DMS 273 treated with DMSO at 0.1 percent for 48 hours (cell line): ENCODE measurements around the gene TENT5C.
"Not testable (repeated sequence)": the region's sequence is repeated elsewhere in the genome, so short reads cannot be mapped to it uniquely, and the experiment has no call there.

Experiments used
- DNase-seq: peaks from one replicate; lab custom pipeline; 2025; lab: John Stamatoyannopoulos, UW

TENT5C gene

GRCh38 chr1:117605774-117606648 lies at the start of gene TENT5C:
Gene TENT5C (plus strand): TSS chr1:117606048. CDS start chr1:117622869, 16,821 bp downstream.
- DNase-seq: peak; percentile 83

DNA sequence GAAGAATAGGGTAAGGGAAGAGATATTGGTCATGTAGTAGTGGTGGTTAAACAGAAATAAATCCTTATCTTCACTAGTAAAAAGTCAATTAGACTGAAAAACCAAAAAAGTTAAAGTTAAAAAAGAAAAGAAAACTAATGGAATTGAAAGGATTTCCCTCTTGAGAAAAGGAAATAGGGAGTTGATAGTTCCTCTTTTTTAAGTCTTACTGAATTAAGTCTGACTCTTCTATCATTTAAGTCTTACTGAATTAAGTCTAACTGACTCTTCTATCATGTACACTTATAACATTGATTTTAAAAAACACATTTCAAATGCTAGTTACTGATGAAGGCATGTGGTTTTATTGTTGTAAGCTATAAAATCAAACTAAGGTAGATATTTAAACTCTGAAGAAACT lies 49.5 kb upstream of the TENT5C start:
- no peak for DNase-seq

DNA sequence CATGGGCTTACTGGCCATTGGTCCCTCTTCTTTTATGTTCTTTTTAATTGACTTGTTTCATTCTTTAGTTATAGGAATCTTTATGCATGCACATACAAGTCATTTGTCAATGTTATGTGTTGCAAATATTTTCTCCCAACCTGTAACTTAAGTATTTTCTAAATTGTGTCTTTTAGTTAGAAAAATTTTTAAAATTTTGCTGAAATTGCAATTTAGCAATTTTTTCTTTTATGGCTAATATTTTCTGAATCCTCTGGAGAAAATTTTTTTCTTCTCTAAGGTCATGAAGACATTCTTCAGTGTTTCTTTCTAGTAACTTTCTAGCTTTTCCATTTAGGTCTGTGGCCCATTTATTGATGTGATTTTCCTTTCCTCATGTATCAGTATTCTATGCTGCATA lies 48.9 kb upstream of the TENT5C start:
- DNase-seq: no peak

GRCh38 chr1:117558451-117558850 lies 47.4 kb upstream of the TENT5C start:
- not testable (repeated sequence) for DNase-seq

DNA sequence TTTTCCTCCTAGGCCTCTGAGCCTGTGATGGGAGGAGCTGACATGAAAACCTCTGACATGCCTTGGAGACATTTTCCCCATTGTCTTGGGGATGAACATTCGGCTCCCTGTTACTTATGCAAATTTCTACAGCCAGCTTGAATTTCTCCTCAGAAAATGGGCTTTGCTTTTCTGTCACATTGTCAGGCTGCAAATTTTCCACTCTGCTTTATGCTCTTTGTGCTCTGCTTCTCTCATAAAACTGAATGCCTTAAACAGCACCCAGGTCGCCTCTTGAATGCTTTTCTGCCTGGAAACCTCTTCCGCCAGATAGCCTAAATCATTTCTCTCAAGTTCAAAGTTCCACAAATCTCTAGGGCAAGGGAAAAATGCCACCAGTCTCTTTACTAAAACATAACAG lies 46.7 kb upstream of the TENT5C start:
- no peak for DNase-seq

GRCh38 chr1:117559985-117560384 lies 45.9 kb upstream of the TENT5C start:
- DNase-seq: no peak

- DNase-seq: no peak
Observed at GRCh38 chr1:117561071-117561470, 44.8 kb upstream of the TENT5C start.

DNA sequence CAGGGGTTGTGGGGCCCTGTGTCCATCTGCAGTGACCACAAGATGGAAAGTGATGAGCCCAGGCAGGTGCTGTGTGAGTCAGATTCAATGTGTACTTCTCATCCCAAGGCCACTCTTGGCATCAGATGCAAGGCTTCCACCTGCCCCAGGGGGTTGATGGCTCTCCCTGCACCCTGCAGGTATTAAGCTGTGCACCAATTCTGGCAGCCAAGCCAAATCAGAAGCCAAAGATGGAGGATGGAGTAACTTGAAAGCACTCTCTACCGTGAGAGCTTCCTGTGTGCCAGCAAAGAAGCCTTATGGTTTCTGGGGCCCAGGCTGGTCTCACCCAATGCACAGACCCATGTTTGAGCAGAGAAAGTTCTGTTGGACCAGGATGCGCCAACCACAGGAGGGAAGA lies 44.3 kb upstream of the TENT5C start:
- no peak for DNase-seq

GRCh38 chr1:117562581-117563491 lies 43.0 kb upstream of the TENT5C start:
- no peak for DNase-seq

DNA sequence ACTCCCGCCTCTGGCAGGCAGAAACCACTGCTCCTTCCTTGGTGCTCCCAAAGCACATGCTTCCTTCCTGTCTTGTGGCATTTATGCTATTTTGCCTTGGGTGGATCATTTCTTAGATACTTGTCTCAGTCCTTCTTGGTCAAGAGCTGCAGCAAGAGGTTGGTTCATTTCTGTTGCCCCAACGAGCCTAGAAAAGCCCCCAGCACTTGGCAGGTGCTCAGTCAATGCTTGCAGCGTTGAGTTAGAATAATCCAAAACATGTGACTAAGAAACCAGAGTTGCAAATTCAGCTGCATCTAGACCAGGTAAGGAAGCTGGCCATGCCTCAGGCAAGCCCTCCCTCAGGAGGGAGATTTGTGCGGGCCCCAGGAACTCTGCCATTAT lies 42.4 kb upstream of the TENT5C start:
- DNase-seq: no peak

- no peak for DNase-seq
Observed at GRCh38 chr1:117564227-117565075, 41.4 kb upstream of the TENT5C start.

- DNase-seq: no peak
Observed at GRCh38 chr1:117565076-117565556, 40.7 kb upstream of the TENT5C start.

- no peak for DNase-seq
Observed at GRCh38 chr1:117565745-117566455, 39.9 kb upstream of the TENT5C start.

DNA sequence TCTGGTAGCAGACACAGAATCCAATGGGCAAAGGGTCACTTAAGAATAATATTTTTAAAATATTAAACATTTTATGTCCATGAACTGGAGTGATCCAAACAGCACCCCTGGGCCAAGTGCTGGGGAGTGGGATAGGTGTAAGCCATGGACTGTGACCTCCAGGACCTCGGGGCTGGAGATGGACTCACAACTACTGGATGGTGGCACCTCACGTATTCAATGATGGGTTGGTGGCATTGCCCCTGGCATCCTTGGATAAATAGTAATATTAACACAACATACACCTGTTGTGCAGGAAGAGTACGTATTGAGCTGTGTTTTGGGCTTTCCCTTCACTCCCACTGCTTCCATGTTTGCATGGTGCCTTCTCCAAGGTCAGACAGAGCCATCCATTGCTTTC lies 39.3 kb upstream of the TENT5C start:
- DNase-seq: no peak

DNA sequence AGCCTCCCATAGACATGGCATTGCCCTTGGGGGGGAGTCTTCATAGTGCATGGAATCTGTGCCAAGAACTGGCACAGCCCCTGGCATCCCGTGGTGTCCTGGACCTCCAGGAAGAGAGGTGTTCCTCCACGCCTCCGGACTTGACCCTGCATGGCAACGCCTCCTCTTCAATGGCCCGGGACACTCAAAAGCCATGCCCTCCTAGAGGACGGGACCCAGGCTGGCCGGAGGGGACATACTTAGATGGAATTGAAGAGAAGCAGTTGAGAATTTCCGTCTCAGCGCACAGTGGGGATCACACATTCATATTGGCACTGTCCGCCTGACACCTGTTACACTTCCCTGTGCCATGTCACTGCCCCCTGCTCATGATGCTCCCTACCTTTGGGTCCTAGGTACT lies 38.4 kb upstream of the TENT5C start:
- DNase-seq: no peak

- DNase-seq: no peak
Observed at GRCh38 chr1:117567976-117568375, 37.9 kb upstream of the TENT5C start.

DNA sequence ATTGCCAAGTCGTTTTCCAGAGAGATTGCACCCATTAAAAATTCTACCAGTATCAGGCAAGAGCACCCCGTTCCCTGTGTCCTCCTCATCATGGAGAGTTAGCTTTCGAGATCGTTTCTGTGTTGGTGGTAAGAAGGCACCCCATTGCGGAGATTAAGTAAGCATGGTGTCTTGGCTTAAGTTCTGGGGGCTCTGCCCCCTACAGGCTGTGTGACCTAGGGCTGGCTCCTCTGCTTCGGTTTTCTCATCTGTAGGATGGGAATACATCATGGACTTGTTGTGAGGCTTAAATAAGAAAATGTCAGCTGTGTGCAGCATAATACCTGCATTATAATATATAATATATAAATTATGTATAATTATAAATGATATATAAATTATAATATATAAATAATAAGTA lies 36.8 kb upstream of the TENT5C start:
- no peak for DNase-seq

DNA sequence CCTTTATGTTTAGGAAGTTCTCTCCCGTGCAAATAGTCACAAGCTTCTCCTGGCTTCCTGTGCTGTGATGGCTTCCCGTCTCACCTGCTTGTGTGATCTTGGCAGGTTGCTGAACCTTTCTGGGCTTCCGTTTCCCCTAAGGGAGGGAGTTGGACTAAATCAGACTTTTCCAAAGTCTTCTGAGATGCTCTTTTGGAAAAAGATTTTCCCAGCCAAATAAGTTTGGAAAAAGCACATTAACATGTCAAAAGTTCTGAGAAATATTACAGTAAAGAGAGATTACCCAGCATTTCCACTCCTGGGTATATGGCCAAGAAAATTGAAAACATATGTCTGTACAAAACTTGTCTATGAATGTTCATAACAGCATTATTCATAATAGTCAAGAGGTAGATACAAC lies 36.0 kb upstream of the TENT5C start:
- DNase-seq: no peak

- no peak for DNase-seq
Observed at GRCh38 chr1:117570988-117571409, 34.8 kb upstream of the TENT5C start.

GRCh38 chr1:117571496-117571895 lies 34.4 kb upstream of the TENT5C start:
- no peak for DNase-seq

DNA sequence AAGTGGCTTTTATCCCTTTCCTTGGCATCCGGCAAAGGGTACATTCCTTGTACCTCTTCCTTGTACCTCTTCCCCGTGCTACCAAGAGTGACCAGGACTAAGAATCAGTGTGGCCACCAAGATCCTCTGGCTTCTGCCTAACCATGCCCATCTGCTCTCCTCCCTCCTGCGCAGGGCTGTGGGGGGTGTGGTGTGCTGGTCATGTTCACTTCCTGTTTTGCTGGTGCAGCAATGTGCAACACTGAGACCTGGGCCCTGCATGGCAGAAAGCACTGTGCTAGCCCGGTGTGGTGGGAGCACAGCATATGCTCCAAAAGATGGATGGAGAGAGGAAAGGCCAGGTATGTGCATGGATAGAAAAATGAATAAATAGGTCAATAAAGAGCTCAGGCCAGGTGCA lies 33.3 kb upstream of the TENT5C start:
- DNase-seq: no peak
